ENCODE results near the gene CENATAC. TPM values are rescaled to one million over a fixed set of nuclear protein-coding genes. Genes with fewer than 3 reads are reported as not detected.
A peak's percentile ranks its signal among the peaks of the same experiment; 100 is the strongest.

CENATAC gene
- total RNA-seq, 1 experiment from 2014 or later: 88.0 TPM

DNA sequence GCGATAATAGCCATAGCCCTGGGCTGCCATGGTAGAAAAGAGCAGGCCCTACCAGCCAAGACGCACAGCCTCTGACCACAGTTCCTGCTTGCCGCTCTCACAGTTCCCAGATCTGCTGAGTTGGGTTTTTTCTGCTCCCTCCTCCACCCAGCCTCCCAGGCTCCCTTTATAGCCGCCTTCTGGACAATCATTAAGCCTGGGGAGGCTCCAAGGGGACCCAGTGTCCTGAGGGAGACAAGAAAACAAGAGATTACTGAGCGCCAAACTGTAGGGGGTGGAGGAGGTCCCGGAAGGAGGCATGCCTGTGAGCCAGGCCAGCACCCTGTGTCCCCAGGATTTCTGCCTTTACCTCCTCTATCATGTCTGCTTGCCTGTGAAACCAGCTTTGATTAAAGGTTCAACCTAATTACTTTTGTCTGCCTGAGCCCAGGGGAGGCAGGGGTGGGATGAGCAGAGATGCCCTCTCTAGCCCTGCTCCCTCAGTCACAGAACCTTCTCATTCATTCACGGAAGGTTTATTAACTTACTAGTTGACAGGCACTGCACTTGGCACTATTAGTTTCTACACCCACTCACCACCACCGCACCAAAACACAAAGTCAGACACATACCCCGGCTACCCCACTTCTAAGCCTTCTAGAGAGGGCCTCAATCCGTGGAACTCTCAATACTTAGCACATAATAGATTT lies 31.5 kb downstream of the CENATAC start:
- Histone ChIP-seq H3K4me1 (ENCODE audit: insufficient read depth, low read length) (peaks cover 16% of the 10 kb centered on the region), H3K9me2 (replicated peaks; ENCODE audit: low read length) (no peaks in the 10 kb centered on the region), H3K4me2 (ENCODE audit: low read length) (peak overlapping the region; percentile 99), H3K79me2 (ENCODE audit: low read length) (peaks cover 27% of the 10 kb centered on the region), H4K20me1 (ENCODE audit: low read length) (no peaks in the 10 kb centered on the region), H3K9ac (ENCODE audit: low read length) (peak overlapping the region; percentile 91), H3F3A (ENCODE audit: low read length, unreplicated experiment) (no peaks in the 10 kb centered on the region), H2AFZ (ENCODE audit: low read length) (peak overlapping the region; percentile 99), H3K9me3 (ENCODE audit: low read length) (no peaks in the 10 kb centered on the region), H3K27me3 (ENCODE audit: low read length) (no peaks in the 10 kb centered on the region), H3K4me3 (ENCODE audit: low read length) (peak overlapping the region; percentile 96), H3K27ac (ENCODE audit: low read length) (no peak overlapping the region), H3K36me3 (ENCODE audit: low read depth, low read length) (peaks cover 10% of the 10 kb centered on the region; the same call in 1 of the 2 replicates)
- DNase-seq (peak; percentile 16), ATAC-seq (peak; percentile 2; the same call in 1 of the 2 replicates)
- TSS peak; percentile 55 for BruUV-seq (replicated peaks)
- no peak for TF ChIP-seq EZH2phosphoT487 (IDR thresholded peaks at IDR 0.05; ENCODE audit: borderline replicate concordance, low read length)
- TF ChIP-seq, protein P1, sequence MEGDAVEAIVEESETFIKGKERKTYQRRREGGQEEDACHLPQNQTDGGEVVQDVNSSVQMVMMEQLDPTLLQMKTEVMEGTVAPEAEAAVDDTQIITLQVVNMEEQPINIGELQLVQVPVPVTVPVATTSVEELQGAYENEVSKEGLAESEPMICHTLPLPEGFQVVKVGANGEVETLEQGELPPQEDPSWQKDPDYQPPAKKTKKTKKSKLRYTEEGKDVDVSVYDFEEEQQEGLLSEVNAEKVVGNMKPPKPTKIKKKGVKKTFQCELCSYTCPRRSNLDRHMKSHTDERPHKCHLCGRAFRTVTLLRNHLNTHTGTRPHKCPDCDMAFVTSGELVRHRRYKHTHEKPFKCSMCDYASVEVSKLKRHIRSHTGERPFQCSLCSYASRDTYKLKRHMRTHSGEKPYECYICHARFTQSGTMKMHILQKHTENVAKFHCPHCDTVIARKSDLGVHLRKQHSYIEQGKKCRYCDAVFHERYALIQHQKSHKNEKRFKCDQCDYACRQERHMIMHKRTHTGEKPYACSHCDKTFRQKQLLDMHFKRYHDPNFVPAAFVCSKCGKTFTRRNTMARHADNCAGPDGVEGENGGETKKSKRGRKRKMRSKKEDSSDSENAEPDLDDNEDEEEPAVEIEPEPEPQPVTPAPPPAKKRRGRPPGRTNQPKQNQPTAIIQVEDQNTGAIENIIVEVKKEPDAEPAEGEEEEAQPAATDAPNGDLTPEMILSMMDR (conservative IDR thresholded peaks at IDR 0.05; ENCODE audit: low read depth, low read length): no peak
- no peak for TF ChIP-seq EZH2 (IDR thresholded peaks at IDR 0.05; ENCODE audit: low read length, unreplicated experiment)
- ChIA-PET POLR2A (ENCODE audit: unreplicated experiment) (interaction anchor here (0.6 kb wide), 1 partner anchor 9 kb away, joined by 4 read pairs; no protein-coding TSS in a partner anchor), CTCF (no interaction called here)
- intact Hi-C loops (cut with micrococcal nuclease): loop anchor here (2.0 kb wide), 1 partner anchor 73 kb away; no protein-coding TSS in a partner anchor

DNA sequence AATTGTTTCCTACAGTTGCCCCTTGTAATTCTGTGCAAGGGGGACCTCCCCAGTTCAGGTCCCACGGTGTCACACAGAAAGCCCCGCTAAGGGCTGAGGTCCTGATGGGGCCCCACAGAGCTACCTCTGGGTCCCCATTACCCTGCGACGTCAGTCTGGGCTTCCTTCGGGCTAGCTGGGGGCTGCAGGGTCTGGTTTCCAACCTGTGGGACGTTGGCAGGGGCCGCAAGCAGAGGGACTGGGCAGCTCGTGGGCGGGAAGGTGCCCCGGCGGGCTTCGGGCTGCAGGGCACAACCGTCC lies 32.0 kb downstream of the CENATAC start:
- DNase-seq (no peak), ATAC-seq (no peak)
- peak overlapping the region; percentile 91 for H3K9ac ChIP-seq (ENCODE audit: low read length)
- no peaks in the 10 kb centered on the region for H3K9me3 ChIP-seq (ENCODE audit: low read length)
- peaks cover 16% of the 10 kb centered on the region for H3K4me1 ChIP-seq (ENCODE audit: insufficient read depth, low read length)
- H2AFZ ChIP-seq (ENCODE audit: low read length): peak overlapping the region; percentile 99
- peaks cover 5% of the 10 kb centered on the region; the same call in 1 of the 2 replicates for H3K36me3 ChIP-seq (ENCODE audit: low read depth, low read length)
- H3K79me2 ChIP-seq (ENCODE audit: low read length): peaks cover 27% of the 10 kb centered on the region
- no peaks in the 10 kb centered on the region for H3K9me2 ChIP-seq (replicated peaks; ENCODE audit: low read length)
- peak overlapping the region; percentile 15; the same call in 1 of the 2 replicates for H3K27ac ChIP-seq (ENCODE audit: low read length)
- H3K27me3 ChIP-seq (ENCODE audit: low read length): no peaks in the 10 kb centered on the region
- H3F3A ChIP-seq (ENCODE audit: low read length, unreplicated experiment): no peaks in the 10 kb centered on the region
- POLR2A ChIA-PET (ENCODE audit: unreplicated experiment): no interaction called here
- BruUV-seq (replicated peaks): no TSS peak
- no peaks in the 10 kb centered on the region for H4K20me1 ChIP-seq (ENCODE audit: low read length)
- intact Hi-C loops (cut with micrococcal nuclease): loop anchor here (2.0 kb wide), 1 partner anchor 73 kb away; no protein-coding TSS in a partner anchor
- TF ChIP-seq, protein P1 (conservative IDR thresholded peaks at IDR 0.05; ENCODE audit: low read depth, low read length): no peak
- TF ChIP-seq EZH2phosphoT487 (IDR thresholded peaks at IDR 0.05; ENCODE audit: borderline replicate concordance, low read length): no peak
- TF ChIP-seq EZH2 (IDR thresholded peaks at IDR 0.05; ENCODE audit: low read length, unreplicated experiment): no peak
- H3K4me3 ChIP-seq (ENCODE audit: low read length): peak overlapping the region; percentile 96
- peak overlapping the region; percentile 99 for H3K4me2 ChIP-seq (ENCODE audit: low read length)
- CTCF ChIA-PET: no interaction called here

Measured in PC-3 (cell line).